Measurements from ENCODE around the gene SNX10.

- TF ChIP-seq POLR2A (IDR thresholded peaks at IDR 0.05) (no peak), CTCF (IDR thresholded peaks at IDR 0.05) (no peak)
Measured at GRCh38 chr7:26284995-26285632, 6.5 kb upstream of the SNX10 start.
